ENCODE measurements around the gene CORO1C.

DNA sequence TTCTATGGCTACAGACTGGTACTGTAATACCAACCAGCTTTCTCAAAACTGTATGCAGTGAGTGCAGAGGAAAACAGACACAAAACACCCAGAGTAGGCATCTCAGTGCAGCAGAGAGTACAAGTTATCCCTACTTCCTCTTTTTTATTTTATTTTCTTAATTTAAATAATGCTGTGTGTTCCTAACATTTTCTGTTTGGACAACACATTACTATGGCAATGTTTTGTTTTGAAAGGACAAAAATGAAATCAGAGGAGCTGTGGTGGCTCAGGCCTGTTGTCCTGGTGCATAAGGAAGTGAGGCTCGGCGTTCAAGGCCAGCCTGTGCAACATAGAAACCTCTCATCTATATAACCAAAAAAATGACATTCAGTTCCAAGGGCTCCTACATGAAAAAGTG lies 64.0 kb downstream of the CORO1C start:
- TF ChIP-seq JUN (IDR thresholded peaks at IDR 0.05) (no peak), RFX5 (IDR thresholded peaks at IDR 0.05) (no peak), HDAC2 (IDR thresholded peaks at IDR 0.05) (no peak), ESRRA (IDR thresholded peaks at IDR 0.05; ENCODE audit: borderline replicate concordance, low read length) (no peak), EP300 (IDR thresholded peaks at IDR 0.05) (no peak), NPAS2 (CRISPR knock-in tag; IDR thresholded peaks at IDR 0.05; ENCODE audit: borderline replicate concordance) (no peak), ELK1 (IDR thresholded peaks at IDR 0.05; ENCODE audit: low read depth, low read length) (no peak), ZNF302 (CRISPR knock-in tag; IDR thresholded peaks at IDR 0.05) (no peak), TP53 (CRISPR knock-in tag; IDR thresholded peaks at IDR 0.05) (no peak), RNF2 (IDR thresholded peaks at IDR 0.05; ENCODE audit: borderline replicate concordance, low read depth) (no peak)
- TF ChIP-seq, protein P1, sequence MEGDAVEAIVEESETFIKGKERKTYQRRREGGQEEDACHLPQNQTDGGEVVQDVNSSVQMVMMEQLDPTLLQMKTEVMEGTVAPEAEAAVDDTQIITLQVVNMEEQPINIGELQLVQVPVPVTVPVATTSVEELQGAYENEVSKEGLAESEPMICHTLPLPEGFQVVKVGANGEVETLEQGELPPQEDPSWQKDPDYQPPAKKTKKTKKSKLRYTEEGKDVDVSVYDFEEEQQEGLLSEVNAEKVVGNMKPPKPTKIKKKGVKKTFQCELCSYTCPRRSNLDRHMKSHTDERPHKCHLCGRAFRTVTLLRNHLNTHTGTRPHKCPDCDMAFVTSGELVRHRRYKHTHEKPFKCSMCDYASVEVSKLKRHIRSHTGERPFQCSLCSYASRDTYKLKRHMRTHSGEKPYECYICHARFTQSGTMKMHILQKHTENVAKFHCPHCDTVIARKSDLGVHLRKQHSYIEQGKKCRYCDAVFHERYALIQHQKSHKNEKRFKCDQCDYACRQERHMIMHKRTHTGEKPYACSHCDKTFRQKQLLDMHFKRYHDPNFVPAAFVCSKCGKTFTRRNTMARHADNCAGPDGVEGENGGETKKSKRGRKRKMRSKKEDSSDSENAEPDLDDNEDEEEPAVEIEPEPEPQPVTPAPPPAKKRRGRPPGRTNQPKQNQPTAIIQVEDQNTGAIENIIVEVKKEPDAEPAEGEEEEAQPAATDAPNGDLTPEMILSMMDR (IDR thresholded peaks at IDR 0.05) = no peak
